H9 (cell line): Measurements from ENCODE around the gene ERC1. TPM values are rescaled to one million over a fixed set of nuclear protein-coding genes. Genes with fewer than 3 reads are reported as not detected.

Experiments
- DNase-seq: peaks from one replicate; pipeline ENCODE4 v3.0.0-alpha.2; 2017
- H2AFZ ChIP-seq: one replicate; pipeline ENCODE4 v1.6.1; 2013; ENCODE audit warnings: mild to moderate bottlenecking, low read length, control low read depth, moderate library complexity
- H2AK5ac ChIP-seq: 2 replicates; pipeline ENCODE4 v1.6.1; 2013; ENCODE audit warnings: low read length, control low read depth, mixed read lengths; ENCODE audit not compliant: insufficient read length
- H2BK120ac ChIP-seq: one replicate; pipeline ENCODE4 v1.6.1; 2013; ENCODE audit warnings: low read depth, mild to moderate bottlenecking, low read length, control low read depth, inconsistent platforms; ENCODE audit not compliant: poor library complexity, severe bottlenecking
- H2BK12ac ChIP-seq: 2 replicates; pipeline ENCODE4 v1.6.1; 2013; ENCODE audit warnings: low read length, control low read depth, mixed read lengths, low read depth; ENCODE audit not compliant: insufficient read length
- H2BK15ac ChIP-seq: 2 replicates; pipeline ENCODE4 v1.6.1; 2013; ENCODE audit warnings: low read depth, low read length, control low read depth
- H2BK20ac ChIP-seq: one replicate; pipeline ENCODE4 v1.6.1; 2013; ENCODE audit warnings: low read depth, mild to moderate bottlenecking, low read length, control low read depth, inconsistent platforms; ENCODE audit not compliant: poor library complexity, severe bottlenecking
- H2BK5ac ChIP-seq: 2 replicates; pipeline ENCODE4 v1.6.1; 2013; ENCODE audit warnings: low read length, control low read depth, mixed read lengths; ENCODE audit not compliant: insufficient read length
- H3K14ac ChIP-seq: 2 replicates; pipeline ENCODE4 v1.6.1; 2013; ENCODE audit warnings: low read length, control low read depth; ENCODE audit not compliant: insufficient read depth
- H3K18ac ChIP-seq: 2 replicates; pipeline ENCODE4 v1.6.1; 2013; ENCODE audit warnings: low read depth, mild to moderate bottlenecking, mixed read lengths, low read length, control low read depth; ENCODE audit not compliant: insufficient read length
- H3K23ac ChIP-seq: 2 replicates; pipeline ENCODE4 v1.6.1; 2013; ENCODE audit warnings: low read length, control low read depth, mixed read lengths, low read depth; ENCODE audit not compliant: insufficient read length
- H3K23me2 ChIP-seq: 2 replicates; pipeline ENCODE4 v1.6.1; 2013; ENCODE audit warnings: low read depth, mild to moderate bottlenecking, mixed read lengths, low read length, control low read depth; ENCODE audit not compliant: insufficient read length, poor library complexity, severe bottlenecking
- H3K27ac ChIP-seq: 2 replicates; pipeline ENCODE4 v1.5.1; 2013; ENCODE audit warnings: low read length, control low read depth, mixed read lengths, low read depth; ENCODE audit not compliant: insufficient read length
- H3K27me3 ChIP-seq: 2 replicates; pipeline ENCODE4 v1.6.1; 2013; ENCODE audit warnings: low read length, control low read depth, inconsistent platforms; ENCODE audit not compliant: insufficient read depth
- H3K4ac ChIP-seq: 2 replicates; pipeline ENCODE4 v1.6.1; 2013; ENCODE audit warnings: low read depth, mild to moderate bottlenecking, control low read depth, inconsistent platforms, low read length, moderate library complexity
- H3K4me1 ChIP-seq: 2 replicates; pipeline ENCODE4 v1.6.1; 2013; ENCODE audit warnings: low read length, control low read depth, inconsistent platforms; ENCODE audit not compliant: insufficient read depth
- H3K4me2 ChIP-seq: 2 replicates; pipeline ENCODE4 v1.6.1; 2013; ENCODE audit warnings: low read length, control low read depth, mixed read lengths; ENCODE audit not compliant: insufficient read length, insufficient read depth
- H3K56ac ChIP-seq: 2 replicates; pipeline ENCODE4 v1.6.1; 2013; ENCODE audit warnings: low read depth, mild to moderate bottlenecking, mixed read lengths, low read length, control low read depth; ENCODE audit not compliant: insufficient read length
- H3K79me1 ChIP-seq: 2 replicates; pipeline ENCODE4 v1.6.1; 2013; ENCODE audit warnings: low read depth, mild to moderate bottlenecking, moderate library complexity, low read length, control low read depth, inconsistent platforms; ENCODE audit not compliant: insufficient read depth, poor library complexity, severe bottlenecking
- H3K79me2 ChIP-seq: 2 replicates; pipeline ENCODE4 v1.6.1; 2013; ENCODE audit warnings: low read length, control low read depth, inconsistent platforms; ENCODE audit not compliant: insufficient read depth
- H3K9ac ChIP-seq: 2 replicates; pipeline ENCODE4 v1.6.1; 2013; ENCODE audit warnings: low read length, control low read depth, mixed read lengths; ENCODE audit not compliant: insufficient read length; ENCODE audit errors: extremely low read depth
- H3K9me3 ChIP-seq: one replicate; pipeline ENCODE4 v1.6.1; 2013; ENCODE audit warnings: low read depth, low read length, inconsistent platforms; ENCODE audit not compliant: control insufficient read depth
- H3T11ph ChIP-seq: one replicate; pipeline ENCODE4 v1.6.1; 2013; ENCODE audit warnings: mild to moderate bottlenecking, low read length, control low read depth, inconsistent platforms
- H4K20me1 ChIP-seq: one replicate; pipeline ENCODE4 v1.6.1; 2013; ENCODE audit not compliant: control insufficient read depth, insufficient read length, insufficient read depth
- H4K5ac ChIP-seq: 2 replicates; pipeline ENCODE4 v1.6.1; 2013; ENCODE audit warnings: low read depth, mild to moderate bottlenecking, mixed read lengths, low read length, control low read depth; ENCODE audit not compliant: insufficient read length
- H4K8ac ChIP-seq: replicated peaks from 2 replicates; pipeline ENCODE4 v1.6.1; 2013; ENCODE audit warnings: low read length, control low read depth, mixed read lengths, low read depth; ENCODE audit not compliant: insufficient read length
- H4K91ac ChIP-seq: 2 replicates; pipeline ENCODE4 v1.6.1; 2013; ENCODE audit warnings: low read depth, mild to moderate bottlenecking, moderate library complexity, mixed read lengths, low read length, control low read depth; ENCODE audit not compliant: insufficient read length
- H3K27ac Mint-ChIP-seq, 3 experiments: 2 replicates in 2 of 3; 3 replicates in 1 of 3; pipeline ENCODE4 v1.8.0; 2020 to 2021; ENCODE audit warnings: mixed read lengths in 3 of 3, mild to moderate bottlenecking in 1 of 3, moderate library complexity in 1 of 3
- H3K27me3 Mint-ChIP-seq: 2 replicates; pipeline ENCODE4 v1.8.0; 2021; ENCODE audit warnings: low read depth, mild to moderate bottlenecking, moderate library complexity, mixed read lengths
- H3K36me3 Mint-ChIP-seq, 3 experiments: 2 replicates in 2 of 3; 3 replicates in 1 of 3; pipeline ENCODE4 v1.8.0; 2020 to 2021; ENCODE audit warnings: low read depth in 3 of 3, mixed read lengths in 3 of 3; ENCODE audit not compliant: insufficient read depth in 1 of 3
- H3K4me1 Mint-ChIP-seq, 2 experiments: 2 replicates each; pipeline ENCODE4 v1.8.0; 2020; ENCODE audit warnings: mixed read lengths in 2 of 2
- H3K4me3 Mint-ChIP-seq, 2 experiments: 2 replicates in 1 of 2; 3 replicates in 1 of 2; pipeline ENCODE4 v1.8.0; 2020 to 2021; ENCODE audit warnings: mild to moderate bottlenecking in 2 of 2, mixed read lengths in 2 of 2, moderate library complexity in 1 of 2
- H3K9me3 Mint-ChIP-seq, 2 experiments: 2 replicates in 1 of 2; 3 replicates in 1 of 2; pipeline ENCODE4 v1.8.0; 2020; ENCODE audit warnings: mild to moderate bottlenecking in 2 of 2, mixed read lengths in 2 of 2, moderate library complexity in 1 of 2
- CTCF ChIP-seq: fragments of 200-600 bp; sonication (generic); conservative IDR thresholded peaks from 3 replicates; pipeline ENCODE4 v1.8.0; 2021; ENCODE audit warnings: antibody characterized with exemption, mild to moderate bottlenecking
- WGBS: extraction: QIAGEN DNeasy Blood & Tissue Kit; methylation state at CpG from one replicate; pipeline ENCODE4 v1.1.7; 2013; ENCODE audit warnings: missing lambda C conversion rate, low lambda C conversion rate, mixed read lengths; ENCODE audit not compliant: insufficient read length; ENCODE audit errors: extremely low coverage; 5-methylcytosine and 5-hydroxymethylcytosine counted together
- total RNA-seq: library from RNA; stranded (reverse); gene quantifications from 2 replicates; pipeline ENCODE4 v1.2.1, GENCODE V29; 2021

ERC1 gene
- total RNA-seq, 1 experiment from 2014 or later: 51.2 TPM

- H3K27me3 ChIP-seq: peaks cover 32% of the 10 kb centered on the region
- no peak overlapping the region for H2BK120ac ChIP-seq
- H3K23ac ChIP-seq: no peak overlapping the region
- H3K9ac ChIP-seq: no peak overlapping the region
- H3K4me1 ChIP-seq: no peaks in the 10 kb centered on the region
- H2BK15ac ChIP-seq: no peak overlapping the region
- H3T11ph ChIP-seq: no peak overlapping the region
- no peak overlapping the region for H2AK5ac ChIP-seq
- Mint-ChIP-seq H3K4me3 (no peak overlapping the region; a peak in 1 of 5 replicates), H3K4me1 (peaks cover 6 to 11% of the 10 kb centered on the region in 2 experiments; a peak in 3 of 4 replicates), H3K27me3 (peaks cover 90% of the 10 kb centered on the region), H3K9me3 (peaks cover 0 to 2% of the 10 kb centered on the region in 2 experiments; a peak in 2 of 5 replicates), H3K27ac (no peak overlapping the region), H3K36me3 (peaks cover 0 to 2% (median 0%) of the 10 kb centered on the region in 3 experiments; a peak in 2 of 7 replicates)
- H2BK5ac ChIP-seq: no peak overlapping the region
- H4K91ac ChIP-seq: no peak overlapping the region
- no peak overlapping the region for H4K5ac ChIP-seq
- H3K23me2 ChIP-seq: peaks cover 13% of the 10 kb centered on the region
- H3K79me2 ChIP-seq: no peaks in the 10 kb centered on the region
- no CpG with 5 or more reads among the region's 16 CpGs for WGBS
- no peak overlapping the region for H3K56ac ChIP-seq
- H3K27ac ChIP-seq: no peak overlapping the region
- DNase-seq: peak; percentile 25
- no peak overlapping the region for H2AFZ ChIP-seq
- no peak overlapping the region for H3K4ac ChIP-seq
- no peak overlapping the region for H2BK12ac ChIP-seq
- no peaks in the 10 kb centered on the region for H3K9me3 ChIP-seq
- no peaks in the 10 kb centered on the region for H3K79me1 ChIP-seq
- H2BK20ac ChIP-seq: no peak overlapping the region
- no peak overlapping the region for H3K18ac ChIP-seq
- no peak for TF ChIP-seq CTCF
- H3K4me2 ChIP-seq: no peak overlapping the region
- no peaks in the 10 kb centered on the region for H4K20me1 ChIP-seq
- H4K8ac ChIP-seq: no peak overlapping the region
- no peak overlapping the region for H3K14ac ChIP-seq
Observed at GRCh38 chr12:1533602-1534304, 542.7 kb downstream of the ERC1 start.
